ENCODE data around the gene SH3RF3. TPM values are rescaled to one million over a fixed set of nuclear protein-coding genes. Genes with fewer than 3 reads are reported as not detected.

Gene SH3RF3
- total RNA-seq, 1 donor from 2014 or later: under 0.01 TPM

GRCh38 chr2:109411640-109412325 is 282.8 kb downstream of the SH3RF3 start:
- no peak overlapping the region for H3K4me3 ChIP-seq (ENCODE audit: low read depth, low read length)
- H3K27me3 ChIP-seq (ENCODE audit: control insufficient read depth, insufficient read depth, low read length): no peaks in the 10 kb centered on the region
- no peaks in the 10 kb centered on the region for H3K36me3 ChIP-seq (ENCODE audit: control insufficient read depth, insufficient read depth, low read length)
- FAIRE-seq (peak; percentile 66), DNase-seq (ENCODE audit: low read depth) (no peak)
- no peak for TF ChIP-seq CTCF (IDR thresholded peaks at IDR 0.05; ENCODE audit: insufficient read depth, low read length, severe bottlenecking)

GRCh38 chr2:109415581-109416013 is 286.6 kb downstream of the SH3RF3 start:
- FAIRE-seq: no peak
- no peak for TF ChIP-seq CTCF (IDR thresholded peaks at IDR 0.05; ENCODE audit: insufficient read depth, low read length, severe bottlenecking)
- no peak for DNase-seq (ENCODE audit: low read depth)
- Histone ChIP-seq H3K4me3 (ENCODE audit: low read depth, low read length) (no peak overlapping the region), H3K36me3 (ENCODE audit: control insufficient read depth, insufficient read depth, low read length) (no peaks in the 10 kb centered on the region), H3K27me3 (ENCODE audit: control insufficient read depth, insufficient read depth, low read length) (no peaks in the 10 kb centered on the region)

DNA sequence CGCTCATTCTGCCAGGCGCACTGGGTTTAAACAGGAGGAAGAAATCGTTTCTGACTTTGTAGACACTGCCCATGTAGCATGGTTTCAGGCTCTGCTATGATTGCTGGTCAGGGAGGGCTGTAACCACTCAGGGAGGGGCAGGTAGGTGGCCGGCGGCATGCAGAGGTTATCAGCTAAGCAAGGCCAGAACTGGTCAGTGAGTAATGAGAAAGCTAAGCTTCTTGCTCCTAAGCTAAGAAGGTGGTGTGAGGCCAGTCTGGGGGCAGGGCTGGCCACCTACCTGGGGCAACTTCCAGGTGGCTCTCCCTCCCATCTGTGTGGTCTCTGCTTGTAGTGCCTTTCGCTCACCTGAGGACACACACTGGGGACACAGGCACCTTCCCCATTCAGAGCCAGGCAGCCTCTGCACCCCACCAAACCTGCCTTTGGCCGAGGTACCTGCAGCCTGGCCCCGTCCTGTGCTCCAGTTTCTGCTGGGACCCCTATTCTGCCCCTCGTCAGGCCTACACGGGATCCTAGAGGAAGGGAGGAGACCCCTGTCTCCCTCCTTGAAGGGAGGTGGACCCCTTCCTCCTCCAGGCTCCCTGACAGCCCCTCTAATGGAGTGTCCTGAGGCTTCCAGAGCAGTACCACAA is 288.8 kb downstream of the SH3RF3 start:
- H3K36me3 ChIP-seq (ENCODE audit: control insufficient read depth, insufficient read depth, low read length): no peaks in the 10 kb centered on the region
- FAIRE-seq (no peak), DNase-seq (ENCODE audit: low read depth) (no peak)
- no peak for TF ChIP-seq CTCF (IDR thresholded peaks at IDR 0.05; ENCODE audit: insufficient read depth, low read length, severe bottlenecking)
- no peak overlapping the region for H3K4me3 ChIP-seq (ENCODE audit: low read depth, low read length)
- no peaks in the 10 kb centered on the region for H3K27me3 ChIP-seq (ENCODE audit: control insufficient read depth, insufficient read depth, low read length)

DNA sequence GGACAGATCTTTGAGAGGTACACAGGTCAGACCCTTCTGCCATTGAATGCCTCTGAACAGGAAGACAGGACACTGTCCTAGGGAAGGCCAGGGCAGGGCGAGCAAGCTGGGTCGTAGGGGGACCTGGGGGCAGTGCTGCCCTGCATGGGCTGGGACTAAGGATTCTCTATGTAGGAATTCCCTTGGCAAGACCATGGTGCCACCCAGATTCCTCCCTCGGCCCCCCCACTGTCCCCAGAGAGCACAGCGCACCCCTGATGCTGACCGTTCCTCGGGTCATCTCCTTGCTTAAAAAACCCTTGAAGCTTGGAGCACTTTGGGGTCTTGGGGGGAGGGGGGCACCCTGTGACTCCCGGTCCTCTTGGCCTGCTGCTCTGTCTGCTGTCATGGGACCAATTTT is 289.7 kb downstream of the SH3RF3 start:
- H3K4me3 ChIP-seq (ENCODE audit: low read depth, low read length): no peak overlapping the region
- TF ChIP-seq CTCF (IDR thresholded peaks at IDR 0.05; ENCODE audit: insufficient read depth, low read length, severe bottlenecking): no peak
- FAIRE-seq (no peak), DNase-seq (ENCODE audit: low read depth) (no peak)
- peaks cover 2% of the 10 kb centered on the region for H3K27me3 ChIP-seq (ENCODE audit: control insufficient read depth, insufficient read depth, low read length)
- H3K36me3 ChIP-seq (ENCODE audit: control insufficient read depth, insufficient read depth, low read length): no peaks in the 10 kb centered on the region

DNA sequence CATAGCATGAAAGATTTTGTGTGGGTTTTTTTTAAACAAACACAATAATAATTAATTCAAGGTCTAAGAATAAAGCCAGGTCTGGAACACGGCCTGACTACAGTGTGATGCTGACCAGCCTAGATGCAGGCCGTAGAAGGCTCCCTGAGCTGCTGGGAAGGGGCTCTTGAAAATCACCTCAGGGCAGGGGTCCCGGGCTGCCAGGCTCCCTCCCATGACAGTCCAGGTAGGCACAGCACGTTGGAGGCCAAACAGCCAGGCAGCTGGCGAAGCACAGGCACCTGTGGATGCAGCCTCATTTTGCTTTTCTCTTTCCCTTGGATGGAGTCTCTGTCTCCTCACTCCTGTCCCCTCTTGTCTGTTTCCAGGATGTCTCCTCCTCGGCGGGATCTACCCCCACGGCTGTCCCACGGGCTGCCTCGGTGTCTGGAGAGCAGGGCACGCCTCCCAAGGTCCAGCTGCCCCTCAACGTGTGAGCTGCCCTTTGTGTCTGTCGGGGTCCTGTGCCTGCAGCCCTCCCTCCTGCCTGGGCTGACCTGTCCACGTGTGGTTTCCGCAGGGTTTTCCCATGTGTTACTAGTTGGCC is 290.3 kb downstream of the SH3RF3 start:
- FAIRE-seq (no peak), DNase-seq (ENCODE audit: low read depth) (no peak)
- no peak overlapping the region for H3K4me3 ChIP-seq (ENCODE audit: low read depth, low read length)
- H3K27me3 ChIP-seq (ENCODE audit: control insufficient read depth, insufficient read depth, low read length): peaks cover 2% of the 10 kb centered on the region
- TF ChIP-seq CTCF (IDR thresholded peaks at IDR 0.05; ENCODE audit: insufficient read depth, low read length, severe bottlenecking): no peak
- H3K36me3 ChIP-seq (ENCODE audit: control insufficient read depth, insufficient read depth, low read length): no peaks in the 10 kb centered on the region

Data from bronchial epithelial cell (primary cell).